ENCODE measurements around the gene FAM107A.
A peak's percentile ranks its signal among the peaks of the same experiment; 100 is the strongest.

Gene FAM107A

DNA sequence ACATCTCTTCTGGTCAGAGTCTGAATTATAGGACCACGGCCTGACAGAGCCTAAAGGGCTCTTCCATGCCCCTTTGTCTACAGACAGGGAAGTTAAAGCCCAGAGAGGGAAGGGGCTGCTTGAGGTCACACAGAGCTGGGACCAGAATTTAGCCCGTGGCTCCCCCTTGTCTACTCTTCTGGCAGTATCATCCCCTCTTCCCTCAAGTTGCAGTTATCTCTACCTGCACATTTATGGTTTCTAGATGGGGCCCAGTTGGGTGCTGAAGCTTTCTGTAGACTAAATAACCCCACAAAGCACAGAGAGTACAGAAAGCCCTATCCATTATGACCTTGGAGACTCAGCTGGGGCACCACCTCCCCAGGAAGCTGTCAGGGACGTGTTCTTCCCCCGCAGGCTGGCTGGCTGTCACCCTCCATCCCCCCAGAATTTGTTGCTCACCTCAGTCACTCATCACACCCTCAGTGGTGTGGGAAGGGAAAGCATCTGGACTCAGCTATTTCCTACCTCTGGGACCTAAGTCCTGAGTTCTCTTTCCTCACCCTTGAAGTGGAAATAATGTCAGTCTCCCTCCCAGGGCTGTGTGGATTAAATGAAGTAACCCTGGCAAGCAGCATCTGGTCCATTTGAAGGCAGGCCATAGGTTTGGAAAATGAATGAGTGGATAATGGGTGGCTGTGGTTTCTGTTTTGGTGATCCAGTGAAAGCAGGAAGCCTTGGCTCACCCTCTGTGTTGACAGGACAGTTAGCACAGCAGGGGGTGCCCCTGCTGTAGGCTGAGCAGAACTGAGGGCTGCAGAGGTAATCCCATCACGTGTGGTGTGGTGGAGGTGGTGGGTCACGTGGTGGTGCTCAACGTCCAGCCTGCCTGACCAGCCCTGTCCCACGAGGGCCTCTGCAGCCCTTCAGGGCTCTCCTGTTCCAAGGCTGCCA is 56.5 kb downstream of the FAM107A start:
- peak; percentile 95 for TF ChIP-seq MAX (IDR thresholded peaks at IDR 0.05; ENCODE audit: low read depth, low read length)
- TF ChIP-seq POLR2A (IDR thresholded peaks at IDR 0.05; ENCODE audit: extremely low read depth, insufficient read length), result no peak
- TF ChIP-seq, protein P1, sequence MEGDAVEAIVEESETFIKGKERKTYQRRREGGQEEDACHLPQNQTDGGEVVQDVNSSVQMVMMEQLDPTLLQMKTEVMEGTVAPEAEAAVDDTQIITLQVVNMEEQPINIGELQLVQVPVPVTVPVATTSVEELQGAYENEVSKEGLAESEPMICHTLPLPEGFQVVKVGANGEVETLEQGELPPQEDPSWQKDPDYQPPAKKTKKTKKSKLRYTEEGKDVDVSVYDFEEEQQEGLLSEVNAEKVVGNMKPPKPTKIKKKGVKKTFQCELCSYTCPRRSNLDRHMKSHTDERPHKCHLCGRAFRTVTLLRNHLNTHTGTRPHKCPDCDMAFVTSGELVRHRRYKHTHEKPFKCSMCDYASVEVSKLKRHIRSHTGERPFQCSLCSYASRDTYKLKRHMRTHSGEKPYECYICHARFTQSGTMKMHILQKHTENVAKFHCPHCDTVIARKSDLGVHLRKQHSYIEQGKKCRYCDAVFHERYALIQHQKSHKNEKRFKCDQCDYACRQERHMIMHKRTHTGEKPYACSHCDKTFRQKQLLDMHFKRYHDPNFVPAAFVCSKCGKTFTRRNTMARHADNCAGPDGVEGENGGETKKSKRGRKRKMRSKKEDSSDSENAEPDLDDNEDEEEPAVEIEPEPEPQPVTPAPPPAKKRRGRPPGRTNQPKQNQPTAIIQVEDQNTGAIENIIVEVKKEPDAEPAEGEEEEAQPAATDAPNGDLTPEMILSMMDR (IDR thresholded peaks at IDR 0.05; ENCODE audit: low read depth, low read length), result no peak
- TF ChIP-seq MYC (IDR thresholded peaks at IDR 0.05; ENCODE audit: low read depth, low read length), result peak; percentile 61
- peak; percentile 83 for DNase-seq (ENCODE audit: low read depth)
- no peak overlapping the region for H3K4me3 ChIP-seq (ENCODE audit: low read depth, low read length)

DNA sequence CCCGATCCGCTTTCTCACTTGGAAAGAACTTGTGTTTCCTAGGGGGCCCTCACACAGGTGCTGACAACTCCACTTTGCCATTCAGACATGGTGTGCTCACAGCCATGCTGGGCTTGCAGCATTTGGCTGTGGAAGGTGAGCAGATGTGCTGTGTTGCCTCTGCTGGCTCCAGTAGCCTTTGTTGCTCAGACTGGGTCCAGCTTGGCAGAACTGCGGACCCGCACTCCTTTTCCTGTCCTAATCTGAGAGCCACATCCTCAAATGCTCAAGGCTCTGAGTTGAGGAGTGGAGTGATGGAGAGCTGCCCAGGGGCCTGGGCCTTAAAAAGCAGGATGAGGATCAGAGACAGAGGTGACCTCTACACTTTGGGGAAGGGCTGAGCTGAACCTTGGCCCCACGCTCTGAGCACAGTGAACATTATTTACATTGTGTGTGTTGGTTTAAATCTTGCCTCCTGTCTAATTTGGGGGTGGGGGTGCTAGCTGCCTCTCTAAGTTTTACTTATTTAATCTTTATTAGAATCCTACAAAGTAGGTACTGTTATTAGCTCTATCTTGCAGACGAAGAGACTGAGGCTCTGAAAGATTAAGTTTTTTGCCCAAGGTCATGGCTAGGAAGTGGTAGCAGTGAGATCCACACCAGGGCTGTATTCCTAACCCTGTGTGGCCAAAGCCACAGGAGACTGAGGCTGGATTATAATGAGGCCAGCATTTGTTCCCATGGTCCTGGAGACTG is 57.4 kb downstream of the FAM107A start:
- DNase-seq (ENCODE audit: low read depth), result no peak
- no peak overlapping the region for H3K4me3 ChIP-seq (ENCODE audit: low read depth, low read length)
- TF ChIP-seq MYC (IDR thresholded peaks at IDR 0.05; ENCODE audit: low read depth, low read length) (no peak), MAX (IDR thresholded peaks at IDR 0.05; ENCODE audit: low read depth, low read length) (no peak), POLR2A (IDR thresholded peaks at IDR 0.05; ENCODE audit: extremely low read depth, insufficient read length) (no peak)
- TF ChIP-seq, protein P1 (IDR thresholded peaks at IDR 0.05; ENCODE audit: low read depth, low read length), result no peak

- TF ChIP-seq MAX (IDR thresholded peaks at IDR 0.05; ENCODE audit: low read depth, low read length) (no peak), MYC (IDR thresholded peaks at IDR 0.05; ENCODE audit: low read depth, low read length) (no peak), POLR2A (IDR thresholded peaks at IDR 0.05; ENCODE audit: extremely low read depth, insufficient read length) (no peak)
- TF ChIP-seq, protein P1 (IDR thresholded peaks at IDR 0.05; ENCODE audit: low read depth, low read length), result no peak
- H3K4me3 ChIP-seq (ENCODE audit: low read depth, low read length), result no peak overlapping the region
- peak; percentile 48 for DNase-seq (ENCODE audit: low read depth)
Measured at GRCh38 chr3:58518291-58518789, 58.9 kb downstream of the FAM107A start.

GRCh38 chr3:58514405-58514804 is 62.8 kb downstream of the FAM107A start:
- no peak for DNase-seq (ENCODE audit: low read depth)
- TF ChIP-seq MAX (IDR thresholded peaks at IDR 0.05; ENCODE audit: low read depth, low read length) (no peak), MYC (IDR thresholded peaks at IDR 0.05; ENCODE audit: low read depth, low read length) (no peak), POLR2A (IDR thresholded peaks at IDR 0.05; ENCODE audit: extremely low read depth, insufficient read length) (no peak)
- TF ChIP-seq, protein P1 (IDR thresholded peaks at IDR 0.05; ENCODE audit: low read depth, low read length), result no peak
- H3K4me3 ChIP-seq (ENCODE audit: low read depth, low read length), result no peak overlapping the region

Measured in NB4 (cell line).